Measurements from ENCODE around the gene LANCL1.

GRCh38 chr2:210522399-210522798 lies 45.8 kb upstream of the LANCL1 start:
- TF ChIP-seq, protein P1, sequence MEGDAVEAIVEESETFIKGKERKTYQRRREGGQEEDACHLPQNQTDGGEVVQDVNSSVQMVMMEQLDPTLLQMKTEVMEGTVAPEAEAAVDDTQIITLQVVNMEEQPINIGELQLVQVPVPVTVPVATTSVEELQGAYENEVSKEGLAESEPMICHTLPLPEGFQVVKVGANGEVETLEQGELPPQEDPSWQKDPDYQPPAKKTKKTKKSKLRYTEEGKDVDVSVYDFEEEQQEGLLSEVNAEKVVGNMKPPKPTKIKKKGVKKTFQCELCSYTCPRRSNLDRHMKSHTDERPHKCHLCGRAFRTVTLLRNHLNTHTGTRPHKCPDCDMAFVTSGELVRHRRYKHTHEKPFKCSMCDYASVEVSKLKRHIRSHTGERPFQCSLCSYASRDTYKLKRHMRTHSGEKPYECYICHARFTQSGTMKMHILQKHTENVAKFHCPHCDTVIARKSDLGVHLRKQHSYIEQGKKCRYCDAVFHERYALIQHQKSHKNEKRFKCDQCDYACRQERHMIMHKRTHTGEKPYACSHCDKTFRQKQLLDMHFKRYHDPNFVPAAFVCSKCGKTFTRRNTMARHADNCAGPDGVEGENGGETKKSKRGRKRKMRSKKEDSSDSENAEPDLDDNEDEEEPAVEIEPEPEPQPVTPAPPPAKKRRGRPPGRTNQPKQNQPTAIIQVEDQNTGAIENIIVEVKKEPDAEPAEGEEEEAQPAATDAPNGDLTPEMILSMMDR (IDR thresholded peaks at IDR 0.05): no peak
- no peak for TF ChIP-seq POLR2A (IDR thresholded peaks at IDR 0.05)
